PC-9 (cell line): Measurements from ENCODE around the gene MTERF4.

ENCODE experiments used
- CTCF ChIP-seq: fragments of 200-600 bp; sonication (generic); conservative IDR thresholded peaks from 2 replicates; pipeline ENCODE4 v1.6.1; 2017; ENCODE audit warnings: mixed run types, antibody characterized with exemption, mild to moderate bottlenecking, moderate library complexity
- EZH2 ChIP-seq: fragments of 200-600 bp; sonication (generic); IDR thresholded peaks from 2 replicates; pipeline ENCODE4 v1.8.0; 2017; ENCODE audit warnings: antibody characterized with exemption, low read depth

- TF ChIP-seq CTCF, result no peak
- no peak for TF ChIP-seq EZH2
Observed at GRCh38 chr2:241149675-241149924, 47.5 kb upstream of the MTERF4 start.
